OCI-LY3 (cell line): ENCODE data around the gene LDLRAD4.

Experiments used
- EZH2phosphoT487 ChIP-seq: fragments of 200-600 bp; shearing (Covaris generic); IDR thresholded peaks from 2 replicates; pipeline ENCODE4 v1.6.1; 2018; ENCODE audit warnings: antibody characterized with exemption, mixed run types, low read depth
- TF ChIP-seq, protein P1 (sequence below): fragments of 200-600, 300-600 bp; sonication (generic); IDR thresholded peaks from 2 replicates; pipeline ENCODE4 v1.5.1; 2014; ENCODE audit warnings: antibody characterized with exemption, low read length, low read depth

GRCh38 chr18:13470516-13471197, 252.1 kb downstream of the LDLRAD4 start:
- TF ChIP-seq EZH2phosphoT487: no peak
- TF ChIP-seq, protein P1, sequence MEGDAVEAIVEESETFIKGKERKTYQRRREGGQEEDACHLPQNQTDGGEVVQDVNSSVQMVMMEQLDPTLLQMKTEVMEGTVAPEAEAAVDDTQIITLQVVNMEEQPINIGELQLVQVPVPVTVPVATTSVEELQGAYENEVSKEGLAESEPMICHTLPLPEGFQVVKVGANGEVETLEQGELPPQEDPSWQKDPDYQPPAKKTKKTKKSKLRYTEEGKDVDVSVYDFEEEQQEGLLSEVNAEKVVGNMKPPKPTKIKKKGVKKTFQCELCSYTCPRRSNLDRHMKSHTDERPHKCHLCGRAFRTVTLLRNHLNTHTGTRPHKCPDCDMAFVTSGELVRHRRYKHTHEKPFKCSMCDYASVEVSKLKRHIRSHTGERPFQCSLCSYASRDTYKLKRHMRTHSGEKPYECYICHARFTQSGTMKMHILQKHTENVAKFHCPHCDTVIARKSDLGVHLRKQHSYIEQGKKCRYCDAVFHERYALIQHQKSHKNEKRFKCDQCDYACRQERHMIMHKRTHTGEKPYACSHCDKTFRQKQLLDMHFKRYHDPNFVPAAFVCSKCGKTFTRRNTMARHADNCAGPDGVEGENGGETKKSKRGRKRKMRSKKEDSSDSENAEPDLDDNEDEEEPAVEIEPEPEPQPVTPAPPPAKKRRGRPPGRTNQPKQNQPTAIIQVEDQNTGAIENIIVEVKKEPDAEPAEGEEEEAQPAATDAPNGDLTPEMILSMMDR: no peak
